NCI-H1417 treated with DMSO at 0.1 percent for 48 hours (cell line): Measurements from ENCODE around the gene NBEAL2.
A peak's percentile ranks its signal among the peaks of the same experiment; 100 is the strongest.
"Not testable (repeated sequence)": the region's sequence is repeated elsewhere in the genome, so short reads cannot be mapped to it uniquely, and the experiment has no call there.

ENCODE experiments used
- DNase-seq: peaks from one replicate; lab custom pipeline; 2025; lab: John Stamatoyannopoulos, UW

The NBEAL2 gene

GRCh38 chr3:46964038-46964590 lies 15.4 kb upstream of the NBEAL2 start:
- DNase-seq: not testable (repeated sequence)

- DNase-seq: no peak
Measured at GRCh38 chr3:46965151-46965550, 14.3 kb upstream of the NBEAL2 start.

- DNase-seq: no peak
Measured at GRCh38 chr3:46966811-46967210, 12.7 kb upstream of the NBEAL2 start.

- no peak for DNase-seq
Measured at GRCh38 chr3:46968783-46969428, 10.6 kb upstream of the NBEAL2 start.

- no peak for DNase-seq
Measured at GRCh38 chr3:46970391-46971091, 8.9 kb upstream of the NBEAL2 start.

- DNase-seq: no peak
Measured at GRCh38 chr3:46971151-46971550, 8.3 kb upstream of the NBEAL2 start.

- no peak for DNase-seq
Measured at GRCh38 chr3:46971742-46972141, 7.7 kb upstream of the NBEAL2 start.

GRCh38 chr3:46972396-46972795 lies 7.1 kb upstream of the NBEAL2 start:
- DNase-seq: no peak

GRCh38 chr3:46974421-46975171 lies 4.9 kb upstream of the NBEAL2 start:
- no peak for DNase-seq

- peak; percentile 63 for DNase-seq
Measured at GRCh38 chr3:46976326-46977190, 2.9 kb upstream of the NBEAL2 start, which contains the start of gene CCDC12. CCDC12 (minus strand) TSS chr3:46976745; CDS start chr3:46976732, 13 bp downstream.

GRCh38 chr3:46977811-46978195 lies 1.7 kb upstream of the NBEAL2 start:
- DNase-seq: no peak

- no peak for DNase-seq
Measured at GRCh38 chr3:46978381-46978780, 1.1 kb upstream of the NBEAL2 start.

- no peak for DNase-seq
Measured at GRCh38 chr3:46979958-46980497, 562 bp downstream of the NBEAL2 start.

GRCh38 chr3:46981932-46982471 lies 2.5 kb downstream of the NBEAL2 start:
- no peak for DNase-seq

GRCh38 chr3:46982546-46982945 lies 3.1 kb downstream of the NBEAL2 start:
- DNase-seq: no peak

- DNase-seq: no peak
Measured at GRCh38 chr3:46984591-46985459, 5.4 kb downstream of the NBEAL2 start.

GRCh38 chr3:46985588-46985987 lies 6.1 kb downstream of the NBEAL2 start:
- DNase-seq: no peak

- no peak for DNase-seq
Measured at GRCh38 chr3:46986055-46986730, 6.7 kb downstream of the NBEAL2 start.

GRCh38 chr3:46986782-46987310 lies 7.4 kb downstream of the NBEAL2 start:
- DNase-seq: no peak
